ENCODE results near the gene AQP12B.
"Not testable (repeated sequence)": the region's sequence is repeated elsewhere in the genome, so short reads cannot be mapped to it uniquely, and the experiment has no call there.

Gene AQP12B

GRCh38 chr2:240682431-240683224 lies at the start of gene AQP12B:
TSS of gene AQP12B (minus strand) at chr2:240682885. CDS start at chr2:240682837, 48 bp downstream.
- DNase-seq: not testable (repeated sequence)

- DNase-seq: no peak
Measured at GRCh38 chr2:240732184-240732583, 49.5 kb upstream of the AQP12B start.

GRCh38 chr2:240731178-240731545 lies 48.5 kb upstream of the AQP12B start:
- no peak for DNase-seq

- no peak for DNase-seq
Measured at GRCh38 chr2:240730501-240731177, 48.0 kb upstream of the AQP12B start.

GRCh38 chr2:240728827-240729226 lies 46.1 kb upstream of the AQP12B start:
- DNase-seq: no peak

GRCh38 chr2:240728361-240728760 lies 45.7 kb upstream of the AQP12B start:
- DNase-seq: no peak

- DNase-seq: no peak
Measured at GRCh38 chr2:240727913-240728312, 45.2 kb upstream of the AQP12B start.

GRCh38 chr2:240727439-240727838 lies 44.8 kb upstream of the AQP12B start:
- DNase-seq: no peak

- no peak for DNase-seq
Measured at GRCh38 chr2:240726876-240727275, 44.2 kb upstream of the AQP12B start.

- no peak for DNase-seq
Measured at GRCh38 chr2:240725671-240726070, 43.0 kb upstream of the AQP12B start.

- no peak for DNase-seq
Measured at GRCh38 chr2:240725266-240725665, 42.6 kb upstream of the AQP12B start.

GRCh38 chr2:240724431-240724830 lies 41.7 kb upstream of the AQP12B start:
- no peak for DNase-seq

GRCh38 chr2:240723851-240724250 lies 41.2 kb upstream of the AQP12B start:
- no peak for DNase-seq

GRCh38 chr2:240722796-240723735 lies 40.4 kb upstream of the AQP12B start:
- DNase-seq: no peak

- DNase-seq: no peak
Measured at GRCh38 chr2:240722376-240722775, 39.7 kb upstream of the AQP12B start.

- no peak for DNase-seq
Measured at GRCh38 chr2:240721596-240722180, 39.0 kb upstream of the AQP12B start.

- no peak for DNase-seq
Measured at GRCh38 chr2:240720686-240721595, 38.3 kb upstream of the AQP12B start.

- DNase-seq: no peak
Measured at GRCh38 chr2:240719676-240720545, 37.2 kb upstream of the AQP12B start.

- DNase-seq: no peak
Measured at GRCh38 chr2:240718896-240719490, 36.3 kb upstream of the AQP12B start.
